GM19395 (cell line): ENCODE data around the gene DPH6.

Source experiments
- ATAC-seq: cut with Tn5 transposase; IDR thresholded peaks from one replicate; pipeline ENCODE4 v1.9.1; 2021; ENCODE audit warnings: mild to moderate bottlenecking, moderate library complexity; ENCODE audit not compliant: unreplicated experiment

DPH6 gene

DNA sequence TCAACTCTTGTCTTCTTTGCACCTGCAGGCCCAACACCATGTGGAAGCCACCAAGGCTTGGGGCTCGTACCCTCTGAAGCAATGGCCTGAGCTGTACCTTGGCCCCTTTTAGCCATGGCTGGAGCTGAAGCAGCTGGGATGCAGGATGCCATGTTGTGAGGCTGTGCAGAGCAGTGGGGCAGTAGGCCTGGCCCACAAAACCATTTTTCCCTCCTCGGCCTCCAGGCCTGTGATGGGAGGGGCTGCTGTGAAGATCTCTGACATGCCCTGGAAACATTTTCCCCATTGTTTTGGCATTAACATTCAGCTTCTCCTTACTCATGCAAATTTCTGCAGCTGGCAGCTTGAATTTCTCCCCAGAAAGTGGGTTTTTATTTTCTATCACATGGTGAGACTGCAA lies 58.5 kb downstream of the DPH6 start:
- ATAC-seq = no peak

DNA sequence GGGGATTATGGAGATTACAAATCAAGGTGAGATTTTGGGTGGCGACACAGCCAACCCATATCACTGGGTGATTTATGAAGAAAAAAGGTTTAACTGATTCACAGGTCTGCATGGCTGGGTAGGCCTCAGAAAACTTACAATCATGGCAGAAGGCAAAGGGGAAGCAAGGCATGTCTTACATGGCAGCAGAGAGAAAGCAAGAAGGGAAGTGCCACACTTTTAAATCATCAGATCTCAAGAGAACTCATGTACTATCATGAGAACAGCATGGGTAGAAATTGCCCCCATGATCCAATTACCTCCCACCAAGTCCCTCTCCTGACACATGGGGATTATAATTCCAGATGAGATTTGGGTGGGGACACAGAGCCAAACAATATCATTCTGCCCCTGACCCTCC lies 59.7 kb downstream of the DPH6 start:
- ATAC-seq = no peak

DNA sequence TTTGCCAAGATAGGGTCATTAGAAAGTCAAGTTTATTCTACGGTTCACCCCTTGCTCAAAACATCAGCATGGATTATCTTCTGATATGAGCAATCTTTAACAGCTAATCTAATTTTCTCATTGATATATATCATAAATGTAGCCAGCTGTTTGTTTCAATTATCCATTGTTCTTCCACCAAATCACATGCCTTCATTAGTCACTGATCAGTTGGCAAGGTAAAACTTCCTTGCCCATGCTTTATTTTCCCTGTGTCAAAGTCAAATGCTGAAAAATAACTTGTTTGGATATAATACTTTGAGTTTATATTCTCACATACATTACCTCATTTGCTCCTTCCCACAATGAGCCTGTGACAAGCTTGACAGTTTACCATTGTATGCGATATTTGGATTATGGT lies 60.6 kb downstream of the DPH6 start:
- no peak for ATAC-seq

DNA sequence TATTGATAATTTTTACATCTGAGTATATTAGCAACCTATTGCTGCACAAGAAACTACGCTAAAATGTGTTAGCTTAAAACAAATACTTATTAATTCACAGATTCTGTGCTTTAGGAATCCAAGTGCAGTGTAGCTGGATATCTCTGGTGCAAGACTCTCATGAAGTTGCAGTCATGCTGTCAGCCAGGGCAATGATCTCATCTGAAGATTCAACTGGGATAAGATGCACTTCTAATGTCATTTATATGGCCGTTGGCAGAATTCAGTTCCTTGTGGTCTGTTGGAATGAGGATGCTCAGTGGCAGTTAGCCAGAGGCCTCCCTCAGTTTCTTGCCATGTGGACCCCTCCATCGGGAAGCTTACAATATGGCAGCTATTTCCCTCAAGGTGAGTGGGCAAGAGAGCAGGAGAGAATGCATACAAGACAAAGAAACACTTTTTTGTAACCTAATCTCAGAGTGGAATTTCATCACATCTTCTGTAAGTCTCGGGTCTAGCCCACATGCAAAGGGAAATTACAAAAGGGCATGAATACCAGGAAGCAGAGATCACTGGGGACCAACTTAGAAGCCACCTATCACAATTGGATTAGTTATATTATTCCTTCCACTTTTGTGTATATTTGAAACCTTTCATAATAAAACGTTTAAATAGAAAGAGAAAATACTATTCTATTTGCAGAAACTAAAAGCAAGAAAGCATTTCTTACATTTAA lies 61.6 kb downstream of the DPH6 start:
- ATAC-seq = no peak

DNA sequence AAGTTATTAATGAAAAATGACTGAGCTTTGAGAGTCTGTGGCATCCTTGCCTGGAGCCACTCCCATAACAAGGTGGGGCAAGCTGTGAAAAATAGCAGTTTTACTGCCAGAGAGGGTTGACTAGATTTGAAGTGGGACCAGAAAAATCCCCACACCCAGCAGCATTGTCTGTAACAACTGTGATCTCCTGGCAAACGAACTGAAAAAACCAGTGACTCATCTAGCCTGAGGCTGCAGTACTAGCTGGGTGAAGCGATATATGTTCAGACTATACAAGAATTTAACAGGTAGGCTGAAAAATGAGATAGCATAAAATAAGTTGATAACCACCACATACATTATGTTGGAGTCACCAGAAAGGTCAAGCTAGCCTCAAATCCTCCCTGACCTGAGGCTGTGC lies 64.0 kb downstream of the DPH6 start:
- no peak for ATAC-seq

DNA sequence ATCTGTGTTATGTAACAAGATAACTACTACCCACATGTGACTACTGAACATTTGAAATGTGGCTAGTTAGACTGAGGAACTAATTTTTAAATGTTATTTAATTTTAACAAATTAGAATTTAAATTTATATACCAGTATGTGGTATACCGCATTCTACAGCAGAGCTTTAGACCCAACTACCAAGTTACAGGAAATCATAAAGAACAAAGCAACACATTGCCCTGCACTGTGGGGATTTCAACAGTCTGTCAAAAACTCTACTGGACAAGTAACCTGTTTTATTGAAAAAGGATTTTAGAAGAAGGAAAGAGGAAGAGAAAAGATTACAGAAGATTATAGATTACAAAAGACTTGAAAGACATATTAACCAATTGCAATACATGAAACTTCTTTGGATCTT lies 64.9 kb downstream of the DPH6 start:
- no peak for ATAC-seq

DNA sequence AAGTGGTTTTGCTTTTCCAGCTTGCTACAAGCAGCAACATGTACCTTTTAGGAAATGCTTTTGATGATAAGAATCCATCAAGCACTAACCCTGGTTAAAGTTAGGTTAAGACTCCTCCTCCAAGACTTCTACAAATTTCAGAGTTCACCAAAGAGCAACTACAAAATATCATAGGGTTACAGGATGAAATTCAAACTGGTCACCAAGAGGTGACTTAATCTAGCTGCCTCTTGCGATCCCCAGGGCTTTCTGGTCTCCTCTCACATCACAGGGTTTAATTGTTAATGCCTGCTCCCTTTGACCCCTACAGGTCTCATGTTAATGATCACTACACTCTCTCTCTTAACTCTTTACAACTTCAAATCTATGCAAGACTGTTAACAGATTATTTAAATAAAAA lies 66.5 kb downstream of the DPH6 start:
- no peak for ATAC-seq

DNA sequence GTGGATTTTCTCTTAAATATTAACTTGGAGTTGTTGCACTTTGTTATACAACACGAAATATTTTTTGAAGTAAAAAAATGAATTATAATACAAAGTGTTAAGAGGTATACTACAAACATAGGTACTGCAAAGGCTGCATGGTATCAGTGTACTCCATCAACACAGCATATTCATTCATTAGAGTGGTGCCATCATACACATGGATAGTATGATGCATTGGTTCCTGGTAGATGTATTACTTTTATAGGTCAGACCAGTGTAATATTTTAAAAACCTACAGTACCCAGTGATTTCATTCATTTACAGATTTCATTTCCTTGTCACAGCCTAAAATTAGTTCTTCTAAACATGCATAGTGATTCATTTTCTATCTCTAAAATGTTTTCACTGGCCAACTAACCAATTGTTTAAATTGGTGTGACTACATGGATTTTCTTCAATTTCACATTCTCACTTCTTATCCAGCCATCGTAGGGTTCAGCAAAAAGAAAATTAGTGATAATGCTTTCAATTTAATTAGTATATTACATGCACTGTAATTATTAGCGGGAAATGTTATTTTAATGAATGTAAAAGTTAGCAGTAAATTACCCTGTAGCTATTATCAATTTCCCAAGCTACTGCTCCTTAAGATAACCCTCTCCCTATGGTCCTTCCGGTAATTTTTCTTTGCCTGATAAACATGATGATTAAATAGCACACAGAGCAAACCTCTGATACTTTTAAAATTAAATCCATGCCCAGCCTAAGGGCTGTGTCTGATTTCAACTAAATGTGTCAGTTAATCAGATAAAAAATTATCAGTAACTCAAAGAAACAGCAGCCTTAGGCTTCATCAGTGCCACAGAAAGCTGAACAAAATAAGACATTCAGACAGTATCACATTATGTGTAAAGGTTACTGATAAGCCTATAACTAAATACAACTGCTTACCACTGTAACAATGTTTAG lies 68.4 kb downstream of the DPH6 start:
- ATAC-seq = no peak

DNA sequence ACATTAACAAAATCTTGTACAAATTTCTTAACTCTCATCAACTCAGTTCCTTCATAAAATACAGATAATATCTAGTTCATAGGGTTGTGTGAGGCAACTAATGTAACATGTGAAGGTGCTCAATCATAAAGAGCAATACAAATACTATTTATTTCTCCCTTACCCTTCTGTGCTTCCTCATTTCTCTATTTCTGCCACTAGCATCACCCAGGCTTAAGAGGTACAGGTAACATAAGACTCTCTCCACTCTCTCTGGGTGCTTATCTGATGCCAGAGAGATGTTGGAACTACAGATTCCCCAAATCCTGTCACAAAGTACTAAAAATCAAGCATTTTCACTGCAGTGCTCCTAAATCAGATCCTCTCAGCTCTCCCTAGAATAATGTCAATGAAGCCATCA lies 74.9 kb downstream of the DPH6 start:
- ATAC-seq = no peak

DNA sequence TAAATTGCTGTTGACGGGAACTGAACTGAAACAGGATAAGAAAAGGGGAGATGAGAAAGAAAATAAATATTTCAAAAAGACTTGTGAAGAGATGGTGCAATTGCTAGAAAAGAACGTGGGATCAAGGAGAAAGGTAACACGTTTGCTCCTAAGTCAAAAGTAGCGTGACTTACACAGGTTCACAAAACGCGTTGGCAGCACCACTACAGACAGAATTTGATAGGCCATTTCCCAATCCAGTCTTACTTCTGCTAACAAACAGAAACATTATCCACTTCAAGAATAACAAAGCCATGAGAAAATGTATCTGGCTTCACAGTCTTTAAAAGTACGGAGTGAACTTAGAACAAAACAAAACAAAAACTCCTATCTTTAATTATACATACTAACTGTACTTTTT lies 75.5 kb downstream of the DPH6 start:
- no peak for ATAC-seq

DNA sequence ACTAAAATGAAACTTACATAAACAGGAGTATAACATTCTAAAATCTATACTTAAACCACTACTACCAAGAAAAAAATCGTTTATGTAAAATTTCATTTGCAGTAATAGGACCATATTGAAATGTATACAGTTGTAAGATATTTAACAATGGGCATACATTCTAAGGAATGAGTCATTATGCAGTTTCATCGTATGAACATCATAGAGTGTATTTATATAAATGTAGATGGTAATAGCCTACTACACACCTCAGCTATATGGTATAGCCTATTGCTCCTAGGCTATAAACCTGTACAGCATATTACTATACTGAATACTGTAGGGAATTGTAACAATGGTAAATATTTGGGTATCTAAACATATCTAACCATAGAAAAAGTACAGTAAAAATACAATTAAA lies 79.5 kb downstream of the DPH6 start:
- no peak for ATAC-seq

DNA sequence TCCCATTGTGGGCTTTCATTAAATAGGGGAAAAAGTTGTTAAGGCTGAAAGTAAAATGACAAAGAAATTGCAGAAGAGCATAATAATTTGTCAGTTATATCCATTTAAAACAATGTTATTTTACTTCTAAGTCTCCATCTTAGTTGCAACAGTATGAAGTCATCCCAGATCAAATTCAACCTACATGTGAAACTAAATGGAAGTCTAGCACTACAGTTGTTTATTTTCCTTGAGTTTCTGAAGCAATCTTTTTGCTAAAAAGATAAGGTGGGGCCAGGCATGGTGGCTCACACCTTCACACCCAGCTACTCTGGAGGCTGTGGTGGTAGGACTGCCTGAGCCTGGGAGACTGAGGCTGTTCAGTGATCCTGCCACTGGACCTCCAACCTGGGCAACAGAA lies 80.2 kb downstream of the DPH6 start:
- no peak for ATAC-seq

DNA sequence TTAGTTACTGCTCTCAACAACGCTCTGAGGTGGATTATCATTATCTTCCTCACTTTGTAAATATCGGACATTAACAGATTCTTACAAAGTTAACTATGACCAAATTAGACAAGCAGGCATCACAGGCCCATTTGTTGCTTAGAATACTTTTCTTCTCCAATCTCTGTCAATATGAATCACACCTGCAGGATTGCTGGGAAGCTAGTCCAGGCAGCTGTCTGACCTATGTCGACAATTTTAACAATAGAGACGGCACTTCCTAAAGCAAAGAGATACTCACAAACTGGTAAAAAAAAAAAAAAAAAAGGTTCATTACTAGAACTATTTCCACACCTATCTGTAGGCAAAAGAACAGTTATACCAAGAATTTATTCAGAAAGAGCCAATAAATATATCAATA lies 85.3 kb downstream of the DPH6 start:
- no peak for ATAC-seq

DNA sequence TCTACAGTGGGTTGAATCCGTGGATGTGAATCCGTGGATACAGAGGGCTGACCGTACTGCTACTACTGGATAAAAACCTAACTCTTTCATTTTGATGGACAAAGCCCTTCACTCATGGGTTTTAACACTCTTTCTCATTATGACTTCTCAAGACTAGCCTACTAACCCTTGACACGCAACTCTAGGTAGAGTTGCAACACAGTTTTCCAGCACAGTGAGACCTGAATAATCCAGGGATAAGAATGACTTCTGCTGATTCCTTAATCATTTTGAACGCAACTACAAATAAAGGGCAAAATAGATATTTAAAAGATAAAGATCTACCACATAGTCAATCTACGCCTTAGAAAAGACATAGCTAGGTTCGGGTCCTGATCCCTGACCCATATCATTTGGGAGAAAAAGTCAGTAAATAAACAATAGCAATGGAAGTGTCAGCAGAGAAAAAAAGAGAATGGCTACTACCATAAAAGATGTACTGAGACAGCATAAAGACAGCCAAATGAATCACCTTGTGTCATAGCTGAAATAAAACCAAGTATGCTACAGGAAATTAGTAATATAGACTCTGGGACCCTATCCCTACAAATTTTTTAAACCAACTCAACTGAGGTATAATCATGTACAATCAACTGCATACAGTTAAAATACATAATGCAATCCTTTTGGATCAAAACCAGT lies 87.6 kb downstream of the DPH6 start:
- ATAC-seq = no peak

DNA sequence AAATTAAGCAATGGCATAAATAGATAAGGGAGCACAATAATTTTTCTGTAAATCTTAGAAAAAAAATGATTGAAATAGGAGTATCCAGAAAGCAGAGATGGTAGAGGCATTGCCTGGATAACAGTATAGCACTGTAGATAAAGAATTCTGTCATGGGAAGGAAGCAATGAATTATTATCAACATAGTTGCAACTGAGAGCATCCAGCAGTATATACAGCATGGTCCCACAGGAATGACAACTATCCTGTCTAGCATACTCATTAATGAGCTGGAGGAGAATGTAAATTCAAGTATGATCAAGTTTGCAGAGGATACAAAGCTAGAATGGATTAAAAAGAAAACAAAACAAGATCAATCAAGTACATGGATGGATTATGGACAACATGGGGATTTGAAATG lies 90.8 kb downstream of the DPH6 start:
- no peak for ATAC-seq

DNA sequence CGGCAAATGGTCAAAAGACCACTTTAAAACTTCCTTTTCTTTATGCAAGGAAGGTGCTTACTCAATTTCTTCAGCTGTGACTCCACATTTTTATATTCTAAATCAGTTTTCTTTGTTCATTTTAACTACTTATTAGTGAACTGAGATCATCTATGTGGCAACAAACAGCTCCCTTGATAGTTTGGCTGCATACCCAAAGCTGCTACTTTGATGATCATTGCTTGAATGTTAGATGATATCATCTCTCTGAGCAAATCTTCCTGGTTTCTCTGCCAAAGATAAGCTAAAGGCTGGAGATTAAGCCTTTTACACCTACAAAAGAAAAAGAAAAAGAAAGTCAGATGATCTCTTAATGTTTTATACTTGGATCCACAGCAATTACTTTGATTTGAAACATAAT lies 95.5 kb downstream of the DPH6 start:
- no peak for ATAC-seq

DNA sequence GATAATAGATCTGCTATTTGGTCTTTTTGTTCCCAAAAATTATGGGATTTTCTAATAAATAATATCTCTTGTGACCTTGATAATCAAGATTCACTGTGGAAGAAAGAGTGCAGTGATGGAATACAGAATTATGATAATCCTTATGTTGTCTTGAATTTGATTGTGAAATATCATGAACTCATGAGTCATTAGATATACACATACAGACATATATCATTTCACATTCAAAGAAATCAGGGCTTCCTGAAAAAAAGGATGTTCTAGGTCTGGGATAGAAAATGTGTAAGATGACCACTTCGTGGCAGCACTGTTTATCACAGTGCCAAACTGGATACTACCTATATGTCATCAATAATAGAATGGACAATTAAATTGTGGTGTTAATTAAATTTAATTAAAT lies 97.7 kb downstream of the DPH6 start:
- ATAC-seq = no peak

DNA sequence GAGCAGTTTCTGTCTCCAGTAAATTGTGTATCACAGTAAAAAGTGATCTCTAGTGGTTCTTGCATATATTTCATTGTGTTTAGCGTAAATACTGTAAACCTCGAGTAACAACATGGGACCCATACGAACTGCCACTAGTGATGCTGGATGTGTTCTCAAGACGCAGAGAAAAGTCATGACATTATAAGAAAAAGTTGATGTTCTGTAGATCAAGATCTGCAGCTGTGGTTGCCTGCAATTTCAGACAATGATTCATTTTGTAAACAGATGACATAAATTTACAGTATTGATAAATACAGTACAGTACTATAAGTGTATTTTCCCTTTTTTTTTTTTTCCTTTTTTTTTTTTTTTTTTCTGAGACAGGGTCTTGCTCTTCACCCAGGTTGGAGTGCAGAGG lies 100.1 kb downstream of the DPH6 start:
- ATAC-seq = no peak

DNA sequence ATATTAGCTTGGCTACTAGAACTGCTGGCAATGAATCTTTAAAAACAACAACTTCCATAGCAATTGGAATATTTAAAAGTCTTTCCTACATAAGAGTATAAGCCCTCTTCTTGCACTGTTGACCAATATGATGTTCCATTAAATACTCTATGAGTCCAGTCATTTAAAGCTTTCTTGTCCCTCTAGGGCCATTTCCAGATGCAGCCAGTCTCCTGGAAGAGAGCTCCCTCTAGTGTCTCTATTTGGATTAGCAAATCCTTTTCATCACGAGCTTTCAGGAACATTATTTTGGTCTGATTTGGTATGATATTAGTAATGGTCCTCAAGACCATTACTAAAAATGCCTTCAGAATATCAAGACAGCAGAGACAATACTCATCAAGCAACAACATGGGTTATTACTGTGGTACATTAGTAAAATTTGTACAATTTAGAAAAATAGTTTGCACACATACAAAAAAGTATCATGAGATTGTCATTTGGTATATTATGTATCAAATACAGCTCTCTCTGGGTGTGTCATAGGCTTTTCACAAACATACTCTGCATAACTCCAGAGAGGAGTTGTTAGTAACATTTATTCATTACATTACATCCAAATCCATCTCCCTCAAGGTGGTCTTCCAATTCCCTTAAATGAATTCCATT lies 101.3 kb downstream of the DPH6 start:
- peak; percentile 71 for ATAC-seq

DNA sequence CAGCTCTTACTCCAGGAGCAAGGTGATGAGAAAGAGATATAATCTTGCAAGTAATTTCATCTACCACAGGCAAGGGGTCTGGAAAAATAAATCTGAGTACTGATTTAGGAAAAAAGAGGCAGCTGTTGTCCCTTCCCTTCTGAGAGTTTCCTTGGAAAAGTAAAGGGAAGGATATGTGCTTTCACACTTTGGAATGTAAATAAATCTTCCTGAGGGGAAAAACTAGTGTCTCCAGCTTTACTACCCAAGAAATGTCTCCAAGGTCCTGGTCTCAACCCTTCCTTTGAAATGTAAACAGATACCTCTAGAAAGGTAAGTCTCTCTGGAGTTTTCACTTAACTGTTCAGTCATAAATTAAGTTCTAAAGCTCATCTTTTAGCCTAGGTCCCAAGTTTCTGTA lies 102.6 kb downstream of the DPH6 start:
- no peak for ATAC-seq

DNA sequence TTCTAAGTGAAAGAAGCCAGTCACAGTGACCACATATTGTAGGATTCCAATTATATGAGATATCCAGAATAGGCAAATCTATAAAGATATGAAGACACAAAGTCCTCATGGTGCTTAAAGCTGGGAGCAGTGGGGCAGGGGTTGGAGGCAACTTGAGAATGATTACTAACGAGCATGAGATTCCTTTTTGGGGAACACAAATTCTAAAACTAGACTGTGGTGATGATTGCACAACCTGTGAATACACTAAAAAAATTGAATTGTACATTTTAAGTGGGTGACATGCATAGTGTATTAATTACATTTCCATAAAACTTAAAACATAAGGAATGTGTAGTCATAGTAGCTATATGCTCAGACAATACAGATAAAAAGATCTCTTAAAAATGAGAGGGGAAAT lies 103.2 kb downstream of the DPH6 start:
- no peak for ATAC-seq
